ENCODE measurements around the gene NAV2.

- TF ChIP-seq, protein P1, sequence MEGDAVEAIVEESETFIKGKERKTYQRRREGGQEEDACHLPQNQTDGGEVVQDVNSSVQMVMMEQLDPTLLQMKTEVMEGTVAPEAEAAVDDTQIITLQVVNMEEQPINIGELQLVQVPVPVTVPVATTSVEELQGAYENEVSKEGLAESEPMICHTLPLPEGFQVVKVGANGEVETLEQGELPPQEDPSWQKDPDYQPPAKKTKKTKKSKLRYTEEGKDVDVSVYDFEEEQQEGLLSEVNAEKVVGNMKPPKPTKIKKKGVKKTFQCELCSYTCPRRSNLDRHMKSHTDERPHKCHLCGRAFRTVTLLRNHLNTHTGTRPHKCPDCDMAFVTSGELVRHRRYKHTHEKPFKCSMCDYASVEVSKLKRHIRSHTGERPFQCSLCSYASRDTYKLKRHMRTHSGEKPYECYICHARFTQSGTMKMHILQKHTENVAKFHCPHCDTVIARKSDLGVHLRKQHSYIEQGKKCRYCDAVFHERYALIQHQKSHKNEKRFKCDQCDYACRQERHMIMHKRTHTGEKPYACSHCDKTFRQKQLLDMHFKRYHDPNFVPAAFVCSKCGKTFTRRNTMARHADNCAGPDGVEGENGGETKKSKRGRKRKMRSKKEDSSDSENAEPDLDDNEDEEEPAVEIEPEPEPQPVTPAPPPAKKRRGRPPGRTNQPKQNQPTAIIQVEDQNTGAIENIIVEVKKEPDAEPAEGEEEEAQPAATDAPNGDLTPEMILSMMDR (IDR thresholded peaks at IDR 0.05), result no peak
- TF ChIP-seq POLR2A (IDR thresholded peaks at IDR 0.05), result no peak
Measured at GRCh38 chr11:19802773-19803293, 90.2 kb downstream of the NAV2 start.
